ENCODE measurements around the gene SLC9A8. TPM values are rescaled to one million over a fixed set of nuclear protein-coding genes. Genes with fewer than 3 reads are reported as not detected.

The SLC9A8 gene
- total RNA-seq, 4 donors from 2014 or later: 9.0 to 31.0 (median 16.6) TPM

DNA sequence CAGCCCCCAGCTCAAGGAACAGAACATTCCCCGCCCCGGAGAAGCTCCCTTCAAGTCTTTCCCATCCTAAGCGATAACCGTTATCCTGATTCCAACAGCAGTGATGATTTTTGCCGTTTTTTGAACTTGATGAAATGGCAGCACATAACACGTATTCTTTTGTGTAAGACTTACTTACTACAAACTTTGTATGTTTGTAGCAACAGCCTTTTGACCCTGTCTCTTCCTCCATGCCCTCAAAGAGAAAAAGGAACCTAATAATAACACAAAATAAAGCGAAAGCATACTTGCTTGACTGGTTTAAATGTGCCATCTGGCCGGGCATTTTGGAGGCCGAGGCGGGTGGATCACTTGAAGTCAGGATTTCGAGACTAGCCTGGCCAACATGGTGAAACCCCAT lies 26.4 kb upstream of the SLC9A8 start:
- Histone ChIP-seq H3K27me3 (no peaks in the 10 kb centered on the region), H3K27ac (peak overlapping the region in 3 of 4 donors; percentile 2 to 55 (median 41)), H3K4me3 (no peak overlapping the region), H3K9me3 (no peaks in the 10 kb centered on the region), H3K4me1 (peaks cover 0 to 24% (median 11%) of the 10 kb centered on the region in 4 donors), H3K36me3 (no peaks in the 10 kb centered on the region)
- intact Hi-C loops (cut with DNase I; ENCODE audit: low total_unique reads) (no loop called here), in situ Hi-C loops (cut with MboI; ENCODE audit: low pct_ligation_motif_present in 1 of 4, low pct_unique_long_range_greater_than_20kb in 1 of 4, low sequenced_read_pairs in 3 of 4) (no loop called here)
- 65 to 72% methylated on average over 6 to 11 of the region's 11 CpGs for WGBS, 2 donors (ENCODE audit: low coverage in 1 of 2)
- TF ChIP-seq POLR2AphosphoS5 (IDR thresholded peaks at IDR 0.05) (no peak), POLR2A (IDR thresholded peaks at IDR 0.05) (no peak), EP300 (IDR thresholded peaks at IDR 0.05; ENCODE audit: low read depth) (no peak)
- TF ChIP-seq, protein P1, sequence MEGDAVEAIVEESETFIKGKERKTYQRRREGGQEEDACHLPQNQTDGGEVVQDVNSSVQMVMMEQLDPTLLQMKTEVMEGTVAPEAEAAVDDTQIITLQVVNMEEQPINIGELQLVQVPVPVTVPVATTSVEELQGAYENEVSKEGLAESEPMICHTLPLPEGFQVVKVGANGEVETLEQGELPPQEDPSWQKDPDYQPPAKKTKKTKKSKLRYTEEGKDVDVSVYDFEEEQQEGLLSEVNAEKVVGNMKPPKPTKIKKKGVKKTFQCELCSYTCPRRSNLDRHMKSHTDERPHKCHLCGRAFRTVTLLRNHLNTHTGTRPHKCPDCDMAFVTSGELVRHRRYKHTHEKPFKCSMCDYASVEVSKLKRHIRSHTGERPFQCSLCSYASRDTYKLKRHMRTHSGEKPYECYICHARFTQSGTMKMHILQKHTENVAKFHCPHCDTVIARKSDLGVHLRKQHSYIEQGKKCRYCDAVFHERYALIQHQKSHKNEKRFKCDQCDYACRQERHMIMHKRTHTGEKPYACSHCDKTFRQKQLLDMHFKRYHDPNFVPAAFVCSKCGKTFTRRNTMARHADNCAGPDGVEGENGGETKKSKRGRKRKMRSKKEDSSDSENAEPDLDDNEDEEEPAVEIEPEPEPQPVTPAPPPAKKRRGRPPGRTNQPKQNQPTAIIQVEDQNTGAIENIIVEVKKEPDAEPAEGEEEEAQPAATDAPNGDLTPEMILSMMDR (IDR thresholded peaks at IDR 0.05): no peak
- no peak for DNase-seq

DNA sequence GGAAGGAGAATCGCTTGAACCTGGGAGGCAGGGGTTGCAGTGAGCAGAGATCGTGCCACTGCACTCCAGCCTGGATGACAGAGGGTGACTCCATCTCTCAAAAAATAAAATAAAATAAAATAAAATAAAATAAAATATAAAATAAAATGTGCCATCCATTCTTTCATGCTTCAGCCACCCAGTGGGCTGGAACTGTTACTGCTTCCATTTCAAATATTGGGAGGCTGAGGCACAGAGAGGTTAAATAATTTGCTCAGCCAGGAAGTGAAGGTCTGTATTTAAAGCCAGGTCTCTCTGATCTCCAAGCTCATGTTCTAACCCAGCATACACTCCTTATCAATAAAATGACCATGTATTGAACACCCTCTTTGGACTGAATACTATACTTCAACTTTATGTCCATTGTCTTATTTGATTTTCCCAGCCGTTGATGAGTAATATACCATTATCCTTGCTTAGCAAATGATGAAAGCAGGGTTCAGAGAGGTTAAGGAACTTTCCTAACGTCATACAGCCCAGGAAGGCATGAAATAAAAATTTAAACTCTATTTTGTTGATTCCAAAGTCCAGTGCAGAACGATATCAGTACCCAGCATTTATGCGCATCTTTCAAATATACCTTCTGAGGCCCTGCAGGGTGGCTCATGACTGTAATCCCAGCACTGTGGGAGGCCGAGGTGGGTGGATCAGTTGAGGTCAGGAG lies 25.8 kb upstream of the SLC9A8 start:
- Histone ChIP-seq H3K9me3 (no peaks in the 10 kb centered on the region), H3K4me1 (peaks cover 0 to 22% (median 11%) of the 10 kb centered on the region in 4 donors), H3K27ac (peak overlapping the region in 3 of 4 donors; percentile 2 to 55 (median 41)), H3K4me3 (no peak overlapping the region), H3K36me3 (no peaks in the 10 kb centered on the region), H3K27me3 (no peaks in the 10 kb centered on the region)
- WGBS, 2 donors (ENCODE audit: low coverage in 1 of 2): 70 to 86% methylated on average over 6 to 7 of the region's 7 CpGs
- intact Hi-C loops (cut with DNase I; ENCODE audit: low total_unique reads) (no loop called here), in situ Hi-C loops (cut with MboI; ENCODE audit: low pct_ligation_motif_present in 1 of 4, low pct_unique_long_range_greater_than_20kb in 1 of 4, low sequenced_read_pairs in 3 of 4) (no loop called here)
- no peak for DNase-seq
- TF ChIP-seq POLR2A (IDR thresholded peaks at IDR 0.05): no peak
- TF ChIP-seq, protein P1 (IDR thresholded peaks at IDR 0.05): peak in 2 of 5 experiments; percentile 21 to 47

DNA sequence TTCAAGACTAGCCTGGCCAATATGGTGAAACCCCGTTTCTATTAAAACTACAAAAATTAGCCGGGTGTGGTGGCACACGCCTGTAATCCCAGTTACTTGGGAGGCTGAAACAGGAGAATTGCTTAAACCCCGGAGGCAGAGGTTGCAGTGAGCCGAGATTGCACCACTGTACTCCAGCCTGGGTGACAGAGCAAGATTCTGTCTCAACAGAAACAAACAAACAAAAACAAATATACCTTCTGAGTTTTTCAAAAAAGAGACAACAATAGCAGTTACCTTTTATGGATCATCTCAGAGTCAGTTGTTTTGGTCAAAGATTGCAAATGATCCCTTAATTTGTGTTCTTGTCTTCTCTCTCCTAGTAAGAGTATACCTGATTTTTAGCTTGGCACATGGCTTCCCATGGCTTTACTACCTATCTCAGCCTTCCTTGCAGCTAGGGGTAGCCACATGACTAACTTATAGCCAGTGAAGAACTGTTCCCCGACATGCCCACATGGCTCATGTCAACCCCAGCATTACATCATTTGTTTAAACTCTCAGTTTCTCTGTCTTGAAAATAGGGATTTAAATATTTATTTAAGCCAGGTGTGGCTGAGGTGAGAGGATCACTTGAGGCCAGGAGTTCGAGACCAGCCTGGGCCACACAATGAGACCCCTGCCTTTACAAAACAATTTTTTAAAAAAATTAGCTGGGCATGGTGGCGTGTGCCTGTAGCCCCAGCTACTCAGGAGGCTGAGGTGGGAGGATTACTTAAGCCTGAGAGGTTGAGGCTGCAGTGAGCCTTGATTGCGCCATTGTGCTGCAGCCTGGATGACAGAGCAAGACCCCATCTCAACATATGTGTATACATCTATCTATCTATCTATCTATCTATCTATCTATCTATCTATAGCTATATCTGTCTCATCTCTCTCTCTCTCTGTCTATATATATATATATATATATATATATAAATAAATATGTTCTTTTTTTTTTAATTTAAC lies 25.0 kb upstream of the SLC9A8 start:
- H3K9me3 ChIP-seq: no peaks in the 10 kb centered on the region
- no peak for DNase-seq
- H3K27me3 ChIP-seq: no peaks in the 10 kb centered on the region
- 84 to 91% methylated on average over 3 to 9 of the region's 9 CpGs for WGBS, 2 donors (ENCODE audit: low coverage in 1 of 2)
- H3K36me3 ChIP-seq: no peaks in the 10 kb centered on the region
- H3K4me3 ChIP-seq: no peak overlapping the region
- in situ Hi-C loops (cut with MboI; ENCODE audit: low pct_ligation_motif_present in 1 of 4, low pct_unique_long_range_greater_than_20kb in 1 of 4, low sequenced_read_pairs in 3 of 4) (no loop called here), intact Hi-C loops (cut with DNase I; ENCODE audit: low total_unique reads) (no loop called here)
- peak overlapping the region in 1 of 4 donors; percentile 2 for H3K27ac ChIP-seq
- TF ChIP-seq, protein P1 (IDR thresholded peaks at IDR 0.05): no peak
- TF ChIP-seq EP300 (IDR thresholded peaks at IDR 0.05; ENCODE audit: low read depth) (no peak), POLR2AphosphoS5 (IDR thresholded peaks at IDR 0.05) (no peak), POLR2A (IDR thresholded peaks at IDR 0.05) (no peak)
- peaks cover 0 to 22% (median 10%) of the 10 kb centered on the region in 4 donors for H3K4me1 ChIP-seq
